HepG2 (cell line): ENCODE data around the gene POLDIP3. TPM values are rescaled to one million over a fixed set of nuclear protein-coding genes. Genes with fewer than 3 reads are reported as not detected.

Experiments used
- AGO2 ChIP-seq: fragments of 200-400 bp; formaldehyde crosslinking; optimal IDR thresholded peaks from 2 replicates; pipeline ENCODE3; 2017; ENCODE audit warnings: mild to moderate bottlenecking, low read depth, low read length, moderate library complexity
- EEA1 ChIP-seq: sonication (generic); formaldehyde crosslinking; IDR thresholded peaks from 2 replicates; pipeline ENCODE4 v1.5.1; 2020; ENCODE audit warnings: mild to moderate bottlenecking, missing genetic modification reagents, borderline replicate concordance
- PRDM10 ChIP-seq: sonication (generic); formaldehyde crosslinking; IDR thresholded peaks from 2 replicates; pipeline ENCODE4 v1.4.0; 2020; ENCODE audit warnings: low read depth, missing genetic modification reagents
- TP53 ChIP-seq: sonication (generic); formaldehyde crosslinking; conservative IDR thresholded peaks from 2 replicates; pipeline ENCODE4 v1.4.0; 2020; ENCODE audit warnings: missing genetic modification reagents
- ZBED4 ChIP-seq: sonication (generic); formaldehyde crosslinking; IDR thresholded peaks from 2 replicates; pipeline ENCODE4 v1.4.0; 2020; ENCODE audit warnings: missing genetic modification reagents, borderline replicate concordance
- ZBTB26 ChIP-seq: IDR thresholded peaks from 2 replicates; pipeline ENCODE4 v1.6.1; 2016; ENCODE audit warnings: missing compliant biosample characterization, missing genetic modification reagents, borderline replicate concordance
- ZNF281 ChIP-seq: sonication (generic); formaldehyde crosslinking; IDR thresholded peaks from 2 replicates; pipeline ENCODE4 v1.4.0; 2020; ENCODE audit warnings: missing genetic modification reagents, borderline replicate concordance
- ZNF292 ChIP-seq: sonication (generic); formaldehyde crosslinking; IDR thresholded peaks from 2 replicates; pipeline ENCODE4 v1.8.1; 2022; ENCODE audit warnings: mild to moderate bottlenecking, low read depth, missing genetic modification reagents, borderline replicate concordance
- ZNF296 ChIP-seq: sonication (generic); formaldehyde crosslinking; conservative IDR thresholded peaks from 2 replicates; pipeline ENCODE4 v1.5.0; 2020; ENCODE audit warnings: mild to moderate bottlenecking, missing genetic modification reagents
- ZNF513 ChIP-seq: sonication (generic); formaldehyde crosslinking; conservative IDR thresholded peaks from 2 replicates; pipeline ENCODE4 v1.5.0; 2020; ENCODE audit warnings: missing genetic modification reagents
- ZNF674 ChIP-seq: sonication (generic); formaldehyde crosslinking; IDR thresholded peaks from 2 replicates; pipeline ENCODE4 v1.5.0; 2020; ENCODE audit warnings: low read depth, mild to moderate bottlenecking, missing genetic modification reagents
- polyA plus RNA-seq, 8 experiments: library from polyadenylated mRNA; depleted of rRNA in 3 of 8; stranded (reverse) in 7 of 8; unstranded in 1 of 8; fragments of >200 nt; fragmentation: Illumina TruSeq in 4 of 8; extraction: Trizol in 4 of 8; gene quantifications; 2 replicates each; pipeline versions ENCODE4 v1.2.1 to v1.2.3, GENCODE V29; 2011 to 2016; ENCODE audit warnings: low read depth in 4 of 8, missing spikeins in 1 of 8, mixed read lengths in 1 of 8; ENCODE audit not compliant: insufficient read depth in 1 of 8
- total RNA-seq, 5 experiments: library from RNA; depleted of rRNA; stranded (reverse); fragments of >200 nt; fragmentation: Illumina TruSeq; extraction: Trizol; gene quantifications; 2 replicates each; pipeline ENCODE4 v1.2.3, GENCODE V29; 2016; ENCODE audit warnings: low read depth in 1 of 5

POLDIP3 gene
- total and polyA plus RNA-seq, 2 of the 13 experiments (the other 11 are each of a cell fraction or from before 2014, with no cell fraction given): 45.8 to 47.4 TPM

DNA sequence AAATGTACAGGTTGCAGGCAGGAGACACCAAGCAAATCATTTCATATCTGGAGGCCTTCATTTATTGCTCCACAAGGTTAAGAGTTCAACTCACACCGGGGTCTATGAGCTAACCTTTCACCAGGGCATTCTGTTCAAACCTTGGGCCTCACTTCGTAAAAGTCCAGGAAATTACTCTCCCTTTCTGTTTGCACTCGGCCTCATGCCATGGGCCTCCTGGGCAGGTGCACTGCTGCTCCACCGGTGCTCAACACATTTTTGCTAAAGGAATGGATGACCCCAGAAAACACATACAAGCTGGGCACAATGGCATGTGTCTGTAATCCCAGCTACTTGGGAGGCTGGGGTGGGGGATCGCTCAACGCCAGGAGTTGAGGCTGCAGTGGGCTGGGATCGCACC is 78.5 kb downstream of the POLDIP3 start (continued):
- TF ChIP-seq ZNF281: no peak
- no peak for TF ChIP-seq TP53 (CRISPR knock-in tag)
- TF ChIP-seq ZNF292 (CRISPR knock-in tag): no peak
- TF ChIP-seq ZNF296 (CRISPR knock-in tag): 0 out of 2 replicates have a peak, but pooled peaks have one; percentile 40
- TF ChIP-seq EEA1 (CRISPR knock-in tag): no peak
- no peak for TF ChIP-seq ZBED4 (CRISPR knock-in tag)
- TF ChIP-seq AGO2: no peak
- 0 out of 2 replicates have a peak, but pooled peaks have one; percentile 38 for TF ChIP-seq ZBTB26 (CRISPR knock-in tag)
- no peak for TF ChIP-seq PRDM10 (CRISPR knock-in tag)
- no peak for TF ChIP-seq ZNF674 (CRISPR knock-in tag)
- TF ChIP-seq ZNF513 (CRISPR knock-in tag): no peak
